Measurements from ENCODE around the gene NDUFS3. TPM values are rescaled to one million over a fixed set of nuclear protein-coding genes. Genes with fewer than 3 reads are reported as not detected.

The NDUFS3 gene
- total RNA-seq, 1 donor from 2014 or later = 85.6 TPM

GRCh38 chr11:47564933-47565339 is 13.9 kb upstream of the NDUFS3 start:
- TF ChIP-seq CTCF (conservative IDR thresholded peaks at IDR 0.05; ENCODE audit: low read depth, low read length) = no peak
- H3K4me3 ChIP-seq (ENCODE audit: low read depth, low read length) = peak overlapping the region; percentile 97
- DNase-seq (ENCODE audit: low read depth) = no peak

GRCh38 chr11:47565340-47566148 is 13.3 kb upstream of the NDUFS3 start, which contains the start of gene PTPMT1:
Gene PTPMT1, plus strand, starts transcription at chr11:47565599. Its CDS starts 24 bp downstream, at chr11:47565623.
- no peak for DNase-seq (ENCODE audit: low read depth)
- TF ChIP-seq CTCF (conservative IDR thresholded peaks at IDR 0.05; ENCODE audit: low read depth, low read length) = no peak
- peak within 1 kb of the TSS; percentile 97 for H3K4me3 ChIP-seq (ENCODE audit: low read depth, low read length)

- DNase-seq (ENCODE audit: low read depth) = no peak
- H3K4me3 ChIP-seq (ENCODE audit: low read depth, low read length) = peak overlapping the region; percentile 97
- TF ChIP-seq CTCF (conservative IDR thresholded peaks at IDR 0.05; ENCODE audit: low read depth, low read length) = no peak
Observed at GRCh38 chr11:47566149-47566698, 12.7 kb upstream of the NDUFS3 start.

GRCh38 chr11:47569646-47570045 is 9.2 kb upstream of the NDUFS3 start:
- no peak for TF ChIP-seq CTCF (conservative IDR thresholded peaks at IDR 0.05; ENCODE audit: low read depth, low read length)

GRCh38 chr11:47570651-47571356 is 8.1 kb upstream of the NDUFS3 start:
- no peak for DNase-seq (ENCODE audit: low read depth)
- no peak overlapping the region for H3K4me3 ChIP-seq (ENCODE audit: low read depth, low read length)
- no peak for TF ChIP-seq CTCF (conservative IDR thresholded peaks at IDR 0.05; ENCODE audit: low read depth, low read length)

More at GRCh38 chr11:47569646-47570045, 9.2 kb upstream of the NDUFS3 start:
- no peak overlapping the region for H3K4me3 ChIP-seq (ENCODE audit: low read depth, low read length)
- no peak for DNase-seq (ENCODE audit: low read depth)

- H3K4me3 ChIP-seq (ENCODE audit: low read depth, low read length) = no peak overlapping the region
- DNase-seq (ENCODE audit: low read depth) = no peak
- TF ChIP-seq CTCF (conservative IDR thresholded peaks at IDR 0.05; ENCODE audit: low read depth, low read length) = no peak
Observed at GRCh38 chr11:47571357-47571729, 7.5 kb upstream of the NDUFS3 start.
